GM19035 (cell line): Measurements from ENCODE around the gene ABCG1.

Source experiments
- ATAC-seq: cut with Tn5 transposase; IDR thresholded peaks from one replicate; pipeline ENCODE4 v1.9.1; 2021; ENCODE audit not compliant: unreplicated experiment

Gene ABCG1

GRCh38 chr21:42317826-42318746, 99.1 kb downstream of the ABCG1 start:
- no peak for ATAC-seq

DNA sequence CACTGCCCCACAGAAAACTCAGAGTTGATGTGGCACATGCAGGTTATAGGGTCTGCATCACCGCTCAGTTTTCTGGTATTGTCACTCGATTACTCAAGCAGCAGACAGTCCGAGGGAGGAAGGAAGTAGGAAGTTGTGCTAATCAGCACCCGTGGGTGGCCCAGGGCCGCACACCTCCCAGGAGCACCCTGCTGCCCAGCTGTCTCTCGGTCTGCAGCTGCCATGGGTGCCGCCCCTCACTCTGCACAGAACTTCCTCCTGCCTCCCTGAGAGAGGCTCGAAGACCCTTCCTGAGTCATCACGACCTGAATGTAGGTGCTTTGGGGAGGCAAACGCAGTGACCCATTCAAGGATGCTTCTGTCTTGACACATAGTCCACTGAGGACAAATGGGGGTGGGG, 100.4 kb downstream of the ABCG1 start:
- ATAC-seq: no peak

DNA sequence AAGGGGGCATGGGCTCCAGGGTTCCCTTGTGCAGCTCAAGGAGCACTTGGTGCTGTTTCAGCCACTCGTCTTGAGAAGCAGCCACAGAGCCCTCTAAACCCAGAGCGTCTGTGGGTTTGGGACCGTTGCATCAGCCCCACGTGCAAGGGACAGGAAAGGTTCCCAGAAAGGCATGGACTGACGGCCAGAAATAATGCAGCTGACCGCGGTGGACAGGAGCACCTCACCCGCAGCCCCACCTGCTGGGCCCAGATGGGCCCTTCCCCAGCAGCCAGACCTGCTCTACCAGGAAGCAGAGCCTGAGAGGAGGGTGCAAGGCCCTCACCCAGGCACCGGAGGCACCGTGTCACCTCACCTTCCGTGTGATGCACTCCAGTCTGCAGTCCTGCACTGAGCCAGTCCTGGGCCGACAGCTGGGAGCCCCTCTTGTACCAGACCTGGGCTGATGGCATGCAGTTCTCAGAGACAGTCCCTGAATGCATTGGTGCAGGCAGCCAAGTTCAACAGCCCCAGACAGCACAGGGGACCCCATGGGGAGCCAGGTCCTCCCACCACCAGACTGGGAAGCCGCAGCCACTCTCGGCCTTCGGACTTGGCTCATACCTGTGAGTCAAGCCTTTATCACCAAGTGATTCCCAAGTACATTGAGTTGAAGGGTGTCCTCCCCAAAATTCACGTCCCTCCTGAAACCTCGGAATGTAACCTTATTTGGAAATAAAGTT, 101.1 kb downstream of the ABCG1 start:
- no peak for ATAC-seq

GRCh38 chr21:42320791-42321190, 101.9 kb downstream of the ABCG1 start:
- no peak for ATAC-seq

- no peak for ATAC-seq
Observed at GRCh38 chr21:42321231-42321630, 102.3 kb downstream of the ABCG1 start.

GRCh38 chr21:42321845-42322244, 102.9 kb downstream of the ABCG1 start:
- ATAC-seq: no peak

- no peak for ATAC-seq
Observed at GRCh38 chr21:42324896-42325295, 106.0 kb downstream of the ABCG1 start.

DNA sequence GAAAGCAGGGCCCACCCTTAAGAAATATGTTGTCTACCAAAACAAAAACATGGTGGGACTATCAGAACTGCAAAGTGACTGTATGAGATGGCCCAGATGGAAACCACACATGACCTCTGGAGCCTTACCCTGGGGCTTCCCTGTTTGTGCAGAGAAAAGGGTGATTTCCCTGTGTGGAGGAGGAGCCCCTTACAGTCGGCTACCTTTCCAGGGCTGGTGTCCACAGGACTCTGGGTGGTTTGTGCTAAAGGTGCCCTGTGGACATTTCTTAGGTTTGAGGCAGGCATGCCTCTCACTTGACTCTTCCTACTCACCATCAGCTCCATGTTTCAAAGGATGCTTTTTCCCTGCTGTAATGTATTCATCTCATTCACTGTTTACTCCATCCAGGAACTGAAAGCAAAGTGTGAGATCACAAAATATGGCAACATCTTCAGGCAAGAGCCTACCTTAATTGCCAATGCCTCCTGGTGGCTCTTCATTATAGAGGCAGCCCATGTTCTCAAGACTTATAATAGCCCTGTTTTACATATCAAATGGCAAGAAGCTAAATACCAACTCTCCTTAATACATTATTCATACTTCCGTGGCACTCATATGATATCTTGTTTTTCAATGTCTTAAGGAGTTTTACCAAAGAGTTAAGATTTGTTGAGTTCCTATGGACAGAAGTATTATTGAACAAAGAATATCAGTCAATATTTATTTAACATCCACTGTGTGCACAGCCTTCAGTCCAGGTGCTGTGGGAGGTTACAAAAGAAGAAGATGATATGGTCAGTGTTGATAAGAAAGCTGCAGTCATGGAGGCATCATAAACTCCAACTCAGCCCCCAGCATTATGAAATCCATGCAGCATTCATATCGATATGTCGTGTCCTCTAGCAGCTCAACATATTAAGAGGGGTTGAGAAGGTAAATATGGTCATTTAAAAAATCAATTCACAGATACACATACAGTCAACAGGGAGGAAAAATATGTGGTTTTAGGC, 111.7 kb downstream of the ABCG1 start:
- no peak for ATAC-seq

- ATAC-seq: no peak
Observed at GRCh38 chr21:42331660-42332059, 112.7 kb downstream of the ABCG1 start.

DNA sequence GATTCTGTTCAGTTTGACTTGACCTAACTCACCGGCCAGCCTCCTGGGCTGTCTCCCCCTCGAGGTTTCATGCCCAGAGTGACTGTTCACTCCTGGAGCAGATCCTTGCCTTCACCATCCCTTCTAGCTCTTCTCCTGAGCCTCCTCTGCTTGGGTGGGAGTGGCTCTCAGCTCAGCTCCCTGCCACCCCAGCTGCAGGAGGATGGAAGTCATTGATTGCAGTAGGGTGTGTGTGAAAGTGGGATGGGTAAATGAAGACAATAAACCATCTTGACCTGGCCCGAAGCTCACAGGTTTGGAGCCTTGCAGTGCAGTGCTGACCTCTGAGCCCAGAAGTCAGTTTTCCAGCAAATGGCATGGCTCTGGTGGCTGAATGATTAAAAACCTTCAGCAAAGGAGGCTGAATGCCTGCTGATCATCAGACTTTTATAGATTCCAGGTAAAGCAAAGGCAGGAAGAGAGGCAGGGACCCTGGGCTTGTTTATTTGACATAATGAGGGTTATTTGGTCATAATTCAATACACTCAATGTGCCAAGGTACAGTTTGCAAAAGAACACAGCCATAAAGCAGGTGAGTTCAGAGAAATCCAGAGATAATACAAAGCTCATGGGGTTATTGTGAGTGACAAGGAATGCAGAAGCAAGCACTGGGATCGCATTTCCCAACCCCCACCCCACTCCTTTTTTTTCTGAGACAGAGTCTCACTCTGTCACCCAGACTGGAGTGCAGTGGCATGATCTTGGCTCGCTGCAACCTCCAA, 113.8 kb downstream of the ABCG1 start:
- no peak for ATAC-seq

GRCh38 chr21:42336054-42336453, 117.1 kb downstream of the ABCG1 start:
- ATAC-seq: no peak

- ATAC-seq: no peak
Observed at GRCh38 chr21:42337276-42337675, 118.3 kb downstream of the ABCG1 start.

- ATAC-seq: no peak
Observed at GRCh38 chr21:42337830-42338728, 119.1 kb downstream of the ABCG1 start.

- no peak for ATAC-seq
Observed at GRCh38 chr21:42338729-42339715, 120.1 kb downstream of the ABCG1 start.

DNA sequence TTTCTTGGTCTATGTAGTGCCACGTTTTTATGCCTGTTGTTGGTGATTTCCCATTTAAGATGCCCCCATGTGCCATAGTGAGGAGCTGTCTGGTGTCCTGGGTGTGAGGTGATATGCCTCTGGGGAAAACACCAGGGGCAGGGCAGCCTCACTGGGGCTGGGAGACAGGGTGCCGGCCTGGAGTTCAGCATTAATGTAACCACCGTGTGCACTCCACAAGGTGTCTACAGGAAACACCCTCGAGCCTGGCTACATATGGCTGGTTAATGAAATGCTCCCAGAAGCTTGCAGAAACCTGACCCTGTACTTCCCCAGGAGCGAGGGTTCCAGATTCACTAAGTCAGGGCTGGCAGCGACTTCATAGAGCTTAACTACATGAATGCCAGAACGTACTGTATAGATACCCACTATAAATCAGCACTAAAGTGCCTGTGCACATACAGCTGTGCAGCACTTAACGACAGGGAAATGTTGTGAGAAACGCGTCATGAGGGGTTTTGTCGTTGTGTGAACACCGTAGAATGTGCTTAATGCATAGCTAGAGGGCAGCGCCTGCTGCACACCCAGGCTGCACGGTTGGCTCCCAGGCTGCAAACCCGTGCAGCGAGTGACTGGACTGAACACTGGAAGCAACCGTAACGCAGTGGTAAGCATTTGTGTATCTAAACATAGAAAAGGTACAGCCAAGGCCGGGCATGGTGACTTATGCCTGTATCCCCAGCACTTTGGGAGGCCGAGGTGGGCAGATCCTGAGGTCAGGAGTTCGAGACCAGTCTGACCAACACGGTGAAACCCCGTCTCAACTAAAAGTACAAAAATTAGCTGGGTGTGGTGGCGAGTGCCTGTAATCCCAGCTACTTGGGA, 121.5 kb downstream of the ABCG1 start:
- no peak for ATAC-seq

GRCh38 chr21:42341776-42342542, 123.0 kb downstream of the ABCG1 start:
- ATAC-seq: no peak
